SH-SY5Y (cell line): ENCODE results near the gene LMF1.

Experiments used
- GATA2 ChIP-seq: IDR thresholded peaks from 2 replicates; pipeline ENCODE4 v1.6.1; 2011; ENCODE audit warnings: mild to moderate bottlenecking, low read depth, low read length
- GATA3 ChIP-seq: IDR thresholded peaks from 2 replicates; pipeline ENCODE4 v1.6.1; 2011; ENCODE audit warnings: low read depth, mild to moderate bottlenecking, low read length, moderate library complexity

DNA sequence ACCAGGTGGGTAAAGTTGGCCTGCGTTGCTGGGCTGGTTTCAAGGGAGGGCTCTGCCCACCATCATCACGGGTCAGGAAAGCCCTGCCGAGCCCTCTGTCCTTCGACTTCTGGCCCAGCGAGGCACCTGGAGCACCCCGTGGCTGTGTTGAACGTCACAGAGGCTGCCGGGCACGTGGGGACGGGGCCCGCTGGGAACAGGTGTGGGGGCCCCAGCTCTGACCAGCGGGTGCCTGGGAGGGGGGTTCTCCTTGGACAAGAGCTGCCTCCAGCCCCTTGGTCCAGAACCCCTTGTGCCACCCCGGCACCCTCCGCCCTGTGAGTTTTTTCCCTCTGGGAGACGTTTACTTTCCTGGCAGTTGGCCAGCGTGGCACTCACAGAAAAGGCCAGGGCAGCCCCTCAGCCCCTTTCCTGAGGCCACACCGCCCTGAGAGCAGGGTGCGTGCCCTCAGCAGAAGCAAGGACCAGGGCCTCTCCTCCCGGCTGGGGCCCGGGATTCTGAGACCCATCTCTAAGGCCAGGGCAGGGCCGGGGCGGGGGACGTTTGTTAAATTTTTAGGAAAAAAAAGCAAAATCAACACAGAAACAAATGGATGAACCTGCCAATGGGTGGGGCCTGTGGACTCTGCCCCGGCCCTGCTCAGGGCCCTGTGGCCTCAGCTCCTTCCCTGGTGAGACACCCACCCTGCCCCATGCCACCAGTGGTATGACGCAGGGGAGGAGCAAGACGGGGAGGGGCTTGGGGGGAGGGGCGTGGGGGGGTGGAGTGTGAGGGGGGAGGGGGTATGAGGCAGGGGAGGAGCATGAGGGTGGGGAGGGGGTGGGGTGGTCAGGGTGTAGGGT, 139.0 kb downstream of the LMF1 start:
- TF ChIP-seq GATA2 (no peak), GATA3 (no peak)
